ENCODE results near the gene GPNMB. TPM values are rescaled to one million over a fixed set of nuclear protein-coding genes. Genes with fewer than 3 reads are reported as not detected.

GPNMB gene
- total and polyA plus RNA-seq, 2 of the 13 experiments (the other 11 are each of a cell fraction or from before 2014, with no cell fraction given): 1.1 to 1.6 TPM

- TF ChIP-seq ZIK1 (CRISPR knock-in tag; IDR thresholded peaks at IDR 0.05; ENCODE audit: borderline replicate concordance, low read depth) (no peak), ZNF18 (CRISPR knock-in tag; IDR thresholded peaks at IDR 0.05; ENCODE audit: insufficient replicate concordance) (no peak), POLR2AphosphoS2 (IDR thresholded peaks at IDR 0.05; ENCODE audit: low read depth, low read length) (no peak), U2AF1 (optimal IDR thresholded peaks at IDR 0.05; ENCODE audit: low read depth, low read length) (no peak), ZNF607 (CRISPR knock-in tag; IDR thresholded peaks at IDR 0.05; ENCODE audit: borderline replicate concordance) (no peak), TBX2 (CRISPR knock-in tag; IDR thresholded peaks at IDR 0.05; ENCODE audit: borderline replicate concordance) (peak; percentile 55; the same call in 1 of the 2 replicates), HOXA5 (CRISPR knock-in tag; IDR thresholded peaks at IDR 0.05) (no peak), TBP (CRISPR knock-in tag; IDR thresholded peaks at IDR 0.05) (no peak), KAT2B (IDR thresholded peaks at IDR 0.05; ENCODE audit: borderline replicate concordance, low read depth, low read length) (no peak), ZSCAN20 (CRISPR knock-in tag; IDR thresholded peaks at IDR 0.05; ENCODE audit: borderline replicate concordance) (no peak), SMARCE1 (IDR thresholded peaks at IDR 0.05; ENCODE audit: borderline replicate concordance) (no peak), NONO (IDR thresholded peaks at IDR 0.05) (no peak), NONO (CRISPR knock-in tag; conservative IDR thresholded peaks at IDR 0.05) (no peak), ELF1 (CRISPR knock-in tag; IDR thresholded peaks at IDR 0.05) (no peak), ATM (IDR thresholded peaks at IDR 0.05; ENCODE audit: borderline replicate concordance) (no peak), ZNF205 (CRISPR knock-in tag; IDR thresholded peaks at IDR 0.05) (no peak), CEBPB (IDR thresholded peaks at IDR 0.05; ENCODE audit: borderline replicate concordance, low read depth, low read length) (no peak), ZKSCAN5 (CRISPR knock-in tag; IDR thresholded peaks at IDR 0.05) (no peak), SP140L (CRISPR knock-in tag; IDR thresholded peaks at IDR 0.05; ENCODE audit: borderline replicate concordance) (no peak), ZFYVE20 (CRISPR knock-in tag; IDR thresholded peaks at IDR 0.05; ENCODE audit: borderline replicate concordance, low read depth) (no peak), EP300 (IDR thresholded peaks at IDR 0.05; ENCODE audit: low read depth in 2 of 2, low read length in 2 of 2) (peak in 1 of 2 experiments; percentile 41; a peak in 1 of 4 replicates), EP300 (CRISPR knock-in tag; IDR thresholded peaks at IDR 0.05; ENCODE audit: borderline replicate concordance) (no peak), HMG20B (CRISPR knock-in tag; conservative IDR thresholded peaks at IDR 0.05) (no peak), XRCC5 (optimal IDR thresholded peaks at IDR 0.05; ENCODE audit: low read length) (peak; percentile 74)
- TF ChIP-seq, protein P1, sequence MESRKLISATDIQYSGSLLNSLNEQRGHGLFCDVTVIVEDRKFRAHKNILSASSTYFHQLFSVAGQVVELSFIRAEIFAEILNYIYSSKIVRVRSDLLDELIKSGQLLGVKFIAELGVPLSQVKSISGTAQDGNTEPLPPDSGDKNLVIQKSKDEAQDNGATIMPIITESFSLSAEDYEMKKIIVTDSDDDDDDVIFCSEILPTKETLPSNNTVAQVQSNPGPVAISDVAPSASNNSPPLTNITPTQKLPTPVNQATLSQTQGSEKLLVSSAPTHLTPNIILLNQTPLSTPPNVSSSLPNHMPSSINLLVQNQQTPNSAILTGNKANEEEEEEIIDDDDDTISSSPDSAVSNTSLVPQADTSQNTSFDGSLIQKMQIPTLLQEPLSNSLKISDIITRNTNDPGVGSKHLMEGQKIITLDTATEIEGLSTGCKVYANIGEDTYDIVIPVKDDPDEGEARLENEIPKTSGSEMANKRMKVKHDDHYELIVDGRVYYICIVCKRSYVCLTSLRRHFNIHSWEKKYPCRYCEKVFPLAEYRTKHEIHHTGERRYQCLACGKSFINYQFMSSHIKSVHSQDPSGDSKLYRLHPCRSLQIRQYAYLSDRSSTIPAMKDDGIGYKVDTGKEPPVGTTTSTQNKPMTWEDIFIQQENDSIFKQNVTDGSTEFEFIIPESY (CRISPR knock-in tag; IDR thresholded peaks at IDR 0.05): 0 out of 2 replicates have a peak, but pooled peaks have one; percentile 21
- TF ChIP-seq, protein P2, sequence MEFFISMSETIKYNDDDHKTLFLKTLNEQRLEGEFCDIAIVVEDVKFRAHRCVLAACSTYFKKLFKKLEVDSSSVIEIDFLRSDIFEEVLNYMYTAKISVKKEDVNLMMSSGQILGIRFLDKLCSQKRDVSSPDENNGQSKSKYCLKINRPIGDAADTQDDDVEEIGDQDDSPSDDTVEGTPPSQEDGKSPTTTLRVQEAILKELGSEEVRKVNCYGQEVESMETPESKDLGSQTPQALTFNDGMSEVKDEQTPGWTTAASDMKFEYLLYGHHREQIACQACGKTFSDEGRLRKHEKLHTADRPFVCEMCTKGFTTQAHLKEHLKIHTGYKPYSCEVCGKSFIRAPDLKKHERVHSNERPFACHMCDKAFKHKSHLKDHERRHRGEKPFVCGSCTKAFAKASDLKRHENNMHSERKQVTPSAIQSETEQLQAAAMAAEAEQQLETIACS (CRISPR knock-in tag; IDR thresholded peaks at IDR 0.05): no peak
- TF ChIP-seq, protein P3, sequence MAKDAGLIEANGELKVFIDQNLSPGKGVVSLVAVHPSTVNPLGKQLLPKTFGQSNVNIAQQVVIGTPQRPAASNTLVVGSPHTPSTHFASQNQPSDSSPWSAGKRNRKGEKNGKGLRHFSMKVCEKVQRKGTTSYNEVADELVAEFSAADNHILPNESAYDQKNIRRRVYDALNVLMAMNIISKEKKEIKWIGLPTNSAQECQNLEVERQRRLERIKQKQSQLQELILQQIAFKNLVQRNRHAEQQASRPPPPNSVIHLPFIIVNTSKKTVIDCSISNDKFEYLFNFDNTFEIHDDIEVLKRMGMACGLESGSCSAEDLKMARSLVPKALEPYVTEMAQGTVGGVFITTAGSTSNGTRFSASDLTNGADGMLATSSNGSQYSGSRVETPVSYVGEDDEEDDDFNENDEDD (CRISPR knock-in tag; IDR thresholded peaks at IDR 0.05; ENCODE audit: borderline replicate concordance): no peak
Observed at GRCh38 chr7:23273141-23273599, 26.6 kb downstream of the GPNMB start (continued).

All from HepG2 (cell line).